ENCODE data around the gene PIGU. TPM values are rescaled to one million over a fixed set of nuclear protein-coding genes. Genes with fewer than 3 reads are reported as not detected.
"Not testable (repeated sequence)": the region's sequence is repeated elsewhere in the genome, so short reads cannot be mapped to it uniquely, and the experiment has no call there.

The PIGU gene
- total RNA-seq, 1 donor from 2014 or later, result 12.9 TPM

GRCh38 chr20:34534391-34535165, 142.3 kb downstream of the PIGU start:
- DNase-seq (ENCODE audit: missing footprints) (no peak), ATAC-seq (no peak)
- intact Hi-C loops (cut with DNase I), result loop anchor here (5.0 kb wide), 1 partner anchor 173 kb away; no protein-coding TSS in a partner anchor

GRCh38 chr20:34532756-34533155, 144.1 kb downstream of the PIGU start:
- DNase-seq (ENCODE audit: missing footprints), result no peak
- intact Hi-C loops (cut with DNase I), result no loop called here
- ATAC-seq, result no peak

- ATAC-seq (no peak), DNase-seq (ENCODE audit: missing footprints) (no peak)
- intact Hi-C loops (cut with DNase I), result no loop called here
These were observed 144.6 kb downstream of the PIGU start for GRCh38 chr20:34532320-34532719.

- DNase-seq (ENCODE audit: missing footprints) (no peak), ATAC-seq (no peak)
- intact Hi-C loops (cut with DNase I), result no loop called here
These were observed 145.2 kb downstream of the PIGU start for GRCh38 chr20:34531608-34532265.

DNA sequence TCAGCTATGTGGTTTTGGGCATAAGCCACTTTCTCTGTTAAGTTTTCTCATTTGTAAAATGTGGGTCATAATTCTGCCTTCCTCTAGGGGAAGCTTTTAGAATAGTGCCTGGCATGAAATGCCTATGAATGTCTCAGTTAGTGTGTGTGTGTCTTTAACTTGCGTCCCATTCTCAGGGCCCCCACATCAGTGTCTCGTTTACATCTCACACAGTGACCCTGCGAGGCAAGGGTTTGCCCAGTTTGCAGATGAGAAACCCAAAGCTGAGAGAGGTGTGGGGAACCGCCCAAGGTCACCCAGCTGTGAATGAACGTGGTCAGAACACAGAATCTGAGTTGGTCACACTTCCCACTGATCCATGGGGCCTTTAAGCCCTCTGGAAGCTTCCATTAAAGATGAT, 146.6 kb downstream of the PIGU start:
- ATAC-seq, result no peak
- DNase-seq (ENCODE audit: missing footprints), result no peak
- intact Hi-C loops (cut with DNase I), result no loop called here

- no peak for ATAC-seq
- intact Hi-C loops (cut with DNase I), result no loop called here
- DNase-seq (ENCODE audit: missing footprints), result no peak
These were observed 147.2 kb downstream of the PIGU start for GRCh38 chr20:34529742-34530141.

DNA sequence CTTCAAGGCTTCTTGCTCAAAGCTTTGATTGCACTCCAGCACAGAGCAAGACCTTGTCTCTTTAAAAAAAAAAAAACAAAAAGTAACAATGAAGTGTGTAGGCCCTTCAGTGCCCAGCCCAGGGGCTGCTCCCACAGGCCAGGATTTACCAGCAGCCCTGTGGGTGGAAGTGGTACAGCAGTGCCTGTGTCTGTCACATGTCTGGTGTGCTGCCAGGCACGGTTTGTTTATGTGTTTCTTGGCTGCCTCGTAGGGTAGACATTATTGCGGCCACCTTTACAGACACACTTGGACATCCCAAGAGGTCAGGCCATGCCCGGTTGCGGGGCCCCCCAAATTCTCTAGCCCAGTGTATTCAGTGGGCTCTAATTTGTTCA, 148.0 kb downstream of the PIGU start:
- peak; percentile 83 for DNase-seq (ENCODE audit: missing footprints)
- peak; percentile 63 for ATAC-seq
- intact Hi-C loops (cut with DNase I), result no loop called here

- no peak for DNase-seq (ENCODE audit: missing footprints)
- intact Hi-C loops (cut with DNase I), result no loop called here
These were observed 149.9 kb downstream of the PIGU start for GRCh38 chr20:34527016-34527415.

GRCh38 chr20:34526466-34526865, 150.4 kb downstream of the PIGU start:
- ATAC-seq (no peak), DNase-seq (ENCODE audit: missing footprints) (no peak)
- intact Hi-C loops (cut with DNase I), result no loop called here

More at GRCh38 chr20:34527016-34527415, 149.9 kb downstream of the PIGU start:
- ATAC-seq, result no peak

GRCh38 chr20:34525709-34526416, 151.0 kb downstream of the PIGU start:
- peak; percentile 77 for ATAC-seq
- intact Hi-C loops (cut with DNase I), result no loop called here
- DNase-seq (ENCODE audit: missing footprints), result no peak

GRCh38 chr20:34525342-34525708, 151.6 kb downstream of the PIGU start:
- ATAC-seq (no peak), DNase-seq (ENCODE audit: missing footprints) (no peak)
- intact Hi-C loops (cut with DNase I), result no loop called here

DNA sequence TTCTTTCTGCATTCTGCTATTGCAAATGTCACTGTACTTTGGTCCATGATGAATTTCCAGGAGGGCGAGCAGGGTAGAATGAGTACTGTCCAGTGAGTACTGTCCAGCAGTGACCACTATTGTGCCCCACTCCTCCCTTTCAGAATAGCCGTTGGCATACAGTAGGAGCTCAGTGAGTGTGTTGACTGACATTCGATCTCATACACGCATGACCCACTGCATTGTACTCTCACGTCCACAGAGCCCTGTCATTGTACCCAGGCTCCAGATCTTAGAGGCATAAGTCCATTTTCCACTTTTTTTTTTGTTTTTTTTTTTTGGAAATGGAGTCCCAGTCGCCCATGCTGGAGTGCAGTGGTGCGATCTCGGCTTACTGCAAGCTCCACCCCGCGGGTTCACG, 152.5 kb downstream of the PIGU start:
- intact Hi-C loops (cut with DNase I), result no loop called here
- ATAC-seq (no peak), DNase-seq (ENCODE audit: missing footprints) (no peak)

GRCh38 chr20:34522969-34523871, 153.7 kb downstream of the PIGU start:
- intact Hi-C loops (cut with DNase I), result loop anchor here (2.0 kb wide), 2 partner anchors 210 to 332 kb away; no protein-coding TSS in a partner anchor
- ATAC-seq (peak; percentile 20), DNase-seq (ENCODE audit: missing footprints) (no peak)

- DNase-seq (ENCODE audit: missing footprints); intact Hi-C loops (cut with DNase I); ATAC-seq: not testable (repeated sequence)
These were observed 157.1 kb downstream of the PIGU start for GRCh38 chr20:34519841-34520240.

GRCh38 chr20:34518863-34519262, 158.0 kb downstream of the PIGU start:
- intact Hi-C loops (cut with DNase I); DNase-seq (ENCODE audit: missing footprints): not testable (repeated sequence)

DNA sequence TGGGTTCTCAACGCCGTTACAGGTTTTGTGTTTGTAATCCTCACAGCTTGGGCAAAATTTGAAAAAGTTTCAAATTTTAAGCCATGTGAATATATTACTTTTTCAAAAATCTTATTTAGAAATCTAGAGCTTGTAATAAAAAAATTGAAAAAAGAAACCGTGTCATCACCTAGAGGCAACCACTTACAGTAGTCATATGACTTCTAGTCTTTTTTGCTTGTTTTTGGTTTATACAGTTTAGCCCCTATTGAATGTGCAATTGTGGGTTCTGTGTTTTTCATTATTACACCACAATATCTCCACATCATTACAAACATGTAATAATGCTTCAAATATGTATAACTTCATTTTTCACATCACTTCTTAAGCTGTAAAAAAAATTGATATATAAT, 159.8 kb downstream of the PIGU start:
- no peak for ATAC-seq
- no peak for DNase-seq (ENCODE audit: missing footprints)
- intact Hi-C loops (cut with DNase I), result no loop called here

More at GRCh38 chr20:34518863-34519262, 158.0 kb downstream of the PIGU start:
- ATAC-seq, result not testable (repeated sequence)

- DNase-seq (ENCODE audit: missing footprints), result peak; percentile 97
- peak; percentile 97 for ATAC-seq
- intact Hi-C loops (cut with DNase I), result no loop called here
These were observed 160.4 kb downstream of the PIGU start, which contains the start of gene DYNLRB1 for GRCh38 chr20:34516247-34517113. DYNLRB1 (plus strand) TSS chr20:34516422; CDS start chr20:34516459, 37 bp downstream.

Measured in Right ventricle myocardium inferior (tissue), 1 donor.